Transverse colon (tissue), 4 donors: ENCODE data around the gene CAPN13. TPM values are rescaled to one million over a fixed set of nuclear protein-coding genes. Genes with fewer than 3 reads are reported as not detected.

ENCODE experiments used
- DNase-seq: peaks from one replicate; pipeline ENCODE4 v3.0.0-alpha.2; 2019
- H3K27ac ChIP-seq, 4 donors: fragments of 200-600 bp; sonication (generic); 2 replicates each; pipeline ENCODE4 v1.5.1; 2016 to 2018; ENCODE audit warnings: inconsistent platforms in 4 of 4
- H3K27me3 ChIP-seq: fragments of 200-600 bp; sonication (generic); 2 replicates; pipeline ENCODE4 v1.5.1; 2017; ENCODE audit warnings: inconsistent platforms
- H3K36me3 ChIP-seq, 4 donors: fragments of 200-600 bp; sonication (generic); 2 replicates each; pipeline ENCODE4 v1.5.1; 2017 to 2019; ENCODE audit warnings: inconsistent platforms in 4 of 4
- H3K4me1 ChIP-seq, 4 donors: fragments of 200-600 bp; sonication (generic); 2 replicates each; pipeline ENCODE4 v1.5.1; 2017 to 2020; ENCODE audit warnings: inconsistent platforms in 4 of 4
- H3K4me3 ChIP-seq, 4 donors: fragments of 200-600 bp; sonication (generic); 1 replicate in 1 of 4; 2 replicates in 3 of 4; pipeline versions ENCODE4 v1.5.1 to v1.6.1; 2017 to 2019; ENCODE audit warnings: inconsistent platforms in 4 of 4
- H3K9me3 ChIP-seq, 2 donors: fragments of 200-600 bp; sonication (generic); 2 replicates each; pipeline ENCODE4 v1.5.1; 2017 to 2019; ENCODE audit warnings: inconsistent platforms in 2 of 2
- CTCF ChIP-seq, 5 experiments: fragments of 200-600 bp in 3 of 5; fragments of 450-650 bp in 2 of 5; sonication (generic) in 3 of 5; IDR thresholded peaks; 1 replicate in 2 of 5; 2 replicates in 3 of 5; pipeline ENCODE4 v1.5.1; 2016 to 2017; ENCODE audit warnings: antibody characterized with exemption in 5 of 5, inconsistent platforms in 3 of 5, mild to moderate bottlenecking in 2 of 5, moderate library complexity in 1 of 5
- EP300 ChIP-seq: sonication (generic); formaldehyde crosslinking; IDR thresholded peaks from one replicate; pipeline ENCODE4 v1.6.1; 2017; ENCODE audit warnings: antibody characterized with exemption, low read depth
- POLR2A ChIP-seq: fragments of 450-650 bp; IDR thresholded peaks from one replicate; pipeline ENCODE4 v1.6.1; 2016; ENCODE audit warnings: antibody characterized with exemption, mild to moderate bottlenecking, moderate library complexity
- POLR2AphosphoS5 ChIP-seq, 3 donors: sonication (generic); formaldehyde crosslinking; IDR thresholded peaks; one replicate each; pipeline ENCODE4 v1.6.1; 2016; ENCODE audit warnings: antibody characterized with exemption in 3 of 3
- WGBS, 2 donors: methylation state at CpG; one replicate each; pipeline ENCODE4 v1.1.5; 2018; ENCODE audit warnings: low coverage in 1 of 2; 5-methylcytosine and 5-hydroxymethylcytosine counted together
- in situ Hi-C, 4 donors: fragments of 200-750 bp; cut with MboI; loops; one replicate each; pipeline versions ENCODE4 v1.15.0 to v1.15.1; 2017; ENCODE audit warnings: low sequenced_read_pairs in 3 of 4, low pct_ligation_motif_present in 1 of 4, low pct_unique_long_range_greater_than_20kb in 1 of 4
- intact Hi-C: fragments of 100-400 bp; cut with DNase I; formaldehyde crosslinking; loops from one replicate; pipeline ENCODE4 v1.15.1; 2023; ENCODE audit warnings: low total_unique reads
- total RNA-seq, 4 donors: library from RNA; depleted of rRNA; stranded (reverse); fragments of >200 nt; gene quantifications; one replicate each; pipeline ENCODE4 v1.1.0, GENCODE V29; 2016

Gene CAPN13
- total RNA-seq, 4 donors from 2014 or later: 24.3 to 83.3 (median 52.3) TPM

- intact Hi-C loops: no loop called here
- H3K4me3 ChIP-seq: no peak overlapping the region
- H3K36me3 ChIP-seq: no peaks in the 10 kb centered on the region
- no peaks in the 10 kb centered on the region for H3K9me3 ChIP-seq
- TF ChIP-seq CTCF (IDR thresholded peaks at IDR 0.05) (no peak), POLR2AphosphoS5 (IDR thresholded peaks at IDR 0.05) (no peak), POLR2A (no peak), EP300 (no peak)
- 73 to 89% methylated on average over 2 to 4 of the region's 4 CpGs for WGBS, 2 donors
- H3K27ac ChIP-seq: no peak overlapping the region
- H3K27me3 ChIP-seq: no peaks in the 10 kb centered on the region
- in situ Hi-C loops: no loop called here
- no peaks in the 10 kb centered on the region for H3K4me1 ChIP-seq
- DNase-seq: no peak
These were observed 126.2 kb downstream of the CAPN13 start for GRCh38 chr2:30681022-30681421.

DNA sequence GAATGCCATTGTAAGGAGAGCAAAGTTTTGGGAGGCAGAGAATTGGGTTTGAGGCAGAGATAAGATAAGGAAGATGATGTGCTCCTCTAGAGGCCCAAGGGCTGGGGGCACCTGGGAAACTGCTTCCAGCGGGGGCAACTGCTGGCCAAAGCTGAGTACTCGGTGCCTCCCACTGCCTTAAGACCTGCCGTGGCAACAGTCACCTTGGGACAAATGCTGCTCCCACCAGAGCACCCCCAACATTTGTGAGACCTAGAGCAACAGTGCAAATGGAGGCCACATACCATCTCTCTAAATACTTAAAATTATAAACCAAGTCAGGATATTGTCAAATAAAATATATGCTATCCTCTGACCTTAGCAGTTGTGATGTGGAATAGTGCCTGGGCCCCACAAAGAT is 127.1 kb downstream of the CAPN13 start:
- 98 to 100% methylated on average over 2 to 3 of the region's 3 CpGs for WGBS, 2 donors
- in situ Hi-C loops: no loop called here

GRCh38 chr2:30679426-30680088 is 127.7 kb downstream of the CAPN13 start:
- WGBS, 2 donors: 74 to 85% methylated on average over 7 to 12 of the region's 12 CpGs
- H3K36me3 ChIP-seq: no peaks in the 10 kb centered on the region
- TF ChIP-seq EP300 (no peak), POLR2A (no peak), POLR2AphosphoS5 (IDR thresholded peaks at IDR 0.05) (no peak), CTCF (IDR thresholded peaks at IDR 0.05) (no peak)
- no peaks in the 10 kb centered on the region for H3K27me3 ChIP-seq
- no peaks in the 10 kb centered on the region for H3K4me1 ChIP-seq
- intact Hi-C loops (no loop called here), in situ Hi-C loops (no loop called here)
- H3K27ac ChIP-seq: no peak overlapping the region
- H3K9me3 ChIP-seq: no peaks in the 10 kb centered on the region
- H3K4me3 ChIP-seq: no peak overlapping the region
- no peak for DNase-seq

More for the DNA sequence above, 127.1 kb downstream of the CAPN13 start:
- no peak for DNase-seq
- no peak overlapping the region for H3K4me3 ChIP-seq
- H3K27me3 ChIP-seq: no peaks in the 10 kb centered on the region
- H3K4me1 ChIP-seq: no peaks in the 10 kb centered on the region
- TF ChIP-seq EP300: no peak
- no peak for TF ChIP-seq POLR2AphosphoS5 (IDR thresholded peaks at IDR 0.05)
- no peak for TF ChIP-seq POLR2A
- TF ChIP-seq CTCF (IDR thresholded peaks at IDR 0.05): no peak
- H3K27ac ChIP-seq: no peak overlapping the region
- no peaks in the 10 kb centered on the region for H3K9me3 ChIP-seq
- H3K36me3 ChIP-seq: no peaks in the 10 kb centered on the region
- intact Hi-C loops: no loop called here

GRCh38 chr2:30678410-30679137 is 128.7 kb downstream of the CAPN13 start:
- H3K36me3 ChIP-seq: no peaks in the 10 kb centered on the region
- H3K9me3 ChIP-seq: no peaks in the 10 kb centered on the region
- TF ChIP-seq CTCF (IDR thresholded peaks at IDR 0.05): no peak
- no peak for TF ChIP-seq POLR2AphosphoS5 (IDR thresholded peaks at IDR 0.05)
- no peak for TF ChIP-seq POLR2A
- no peak for TF ChIP-seq EP300
- in situ Hi-C loops: no loop called here
- H3K4me3 ChIP-seq: no peak overlapping the region
- H3K4me1 ChIP-seq: no peaks in the 10 kb centered on the region
- DNase-seq: no peak
- 65 to 80% methylated on average over 3 to 11 of the region's 11 CpGs for WGBS, 2 donors
- H3K27me3 ChIP-seq: no peaks in the 10 kb centered on the region
- intact Hi-C loops: no loop called here
- H3K27ac ChIP-seq: no peak overlapping the region
